DOHH2 (cell line): ENCODE measurements around the gene VPS52.
"Not testable (repeated sequence)": the region's sequence is repeated elsewhere in the genome, so short reads cannot be mapped to it uniquely, and the experiment has no call there.

Experiments used
- EZH2phosphoT487 ChIP-seq: fragments of 200-600 bp; sonication (generic); IDR thresholded peaks from 2 replicates; pipeline ENCODE4 v1.6.1; 2017; ENCODE audit warnings: borderline replicate concordance, mild to moderate bottlenecking, antibody characterized with exemption, low read length, moderate library complexity, mixed read lengths
- TF ChIP-seq, protein P1 (sequence below): fragments of 200-600 bp; sonication (generic); IDR thresholded peaks from one replicate; pipeline ENCODE4 v1.5.1; 2014; ENCODE audit warnings: antibody characterized with exemption, mild to moderate bottlenecking, low read depth, low read length; ENCODE audit not compliant: poor library complexity, severe bottlenecking

DNA sequence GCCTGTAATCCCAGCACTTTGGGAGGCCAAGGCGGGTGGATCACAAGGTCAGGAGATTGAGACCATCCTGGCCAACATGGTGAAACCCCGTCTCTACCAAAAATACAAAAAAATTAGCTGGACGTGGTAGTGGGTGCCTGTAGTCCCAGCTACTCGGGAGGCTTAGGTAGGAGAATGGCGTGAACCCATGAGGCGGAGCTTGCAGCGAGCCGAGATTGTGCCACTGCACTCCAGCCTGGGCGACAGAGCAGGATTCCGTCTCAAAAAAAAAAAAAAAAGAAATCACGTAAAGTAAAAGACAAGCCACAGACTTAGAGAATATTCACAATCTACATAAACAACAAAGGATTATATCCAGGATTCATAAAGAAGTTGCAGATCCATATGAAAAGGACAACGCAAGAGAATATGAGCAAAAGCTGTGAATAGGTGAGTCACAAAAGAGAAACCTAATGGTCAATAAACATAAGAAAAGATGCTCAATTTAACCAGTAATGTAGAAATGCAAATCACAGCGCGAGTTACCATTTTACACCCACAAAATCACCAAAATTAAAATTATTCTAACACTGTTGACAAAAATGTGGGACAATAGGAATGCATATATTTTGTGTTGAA is 45.1 kb downstream of the VPS52 start:
- TF ChIP-seq, protein P1, sequence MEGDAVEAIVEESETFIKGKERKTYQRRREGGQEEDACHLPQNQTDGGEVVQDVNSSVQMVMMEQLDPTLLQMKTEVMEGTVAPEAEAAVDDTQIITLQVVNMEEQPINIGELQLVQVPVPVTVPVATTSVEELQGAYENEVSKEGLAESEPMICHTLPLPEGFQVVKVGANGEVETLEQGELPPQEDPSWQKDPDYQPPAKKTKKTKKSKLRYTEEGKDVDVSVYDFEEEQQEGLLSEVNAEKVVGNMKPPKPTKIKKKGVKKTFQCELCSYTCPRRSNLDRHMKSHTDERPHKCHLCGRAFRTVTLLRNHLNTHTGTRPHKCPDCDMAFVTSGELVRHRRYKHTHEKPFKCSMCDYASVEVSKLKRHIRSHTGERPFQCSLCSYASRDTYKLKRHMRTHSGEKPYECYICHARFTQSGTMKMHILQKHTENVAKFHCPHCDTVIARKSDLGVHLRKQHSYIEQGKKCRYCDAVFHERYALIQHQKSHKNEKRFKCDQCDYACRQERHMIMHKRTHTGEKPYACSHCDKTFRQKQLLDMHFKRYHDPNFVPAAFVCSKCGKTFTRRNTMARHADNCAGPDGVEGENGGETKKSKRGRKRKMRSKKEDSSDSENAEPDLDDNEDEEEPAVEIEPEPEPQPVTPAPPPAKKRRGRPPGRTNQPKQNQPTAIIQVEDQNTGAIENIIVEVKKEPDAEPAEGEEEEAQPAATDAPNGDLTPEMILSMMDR, result not testable (repeated sequence)
- not testable (repeated sequence) for TF ChIP-seq EZH2phosphoT487
